IMR-90 (cell line): Measurements from ENCODE around the gene B3GALNT1. TPM values are rescaled to one million over a fixed set of nuclear protein-coding genes. Genes with fewer than 3 reads are reported as not detected.

Experiments used
- ATAC-seq: fragments of 200-7000 bp; cut with Tn5 transposase; 2 replicates; pipeline ENCODE4 v1.9.1; 2020; ENCODE audit warnings: low read depth, mild to moderate bottlenecking, moderate library complexity
- BruUV-seq: library from RNA; stranded (reverse); fragments of 400-500 nt; replicated peaks from 2 replicates; lab custom pipeline; 2021; lab: Mats Ljungman, UMichigan
- CTCF ChIA-PET: fragments of 300-600 bp; formaldehyde crosslinking; extraction: SDS; loops from one replicate; lab custom pipeline; 2021; ENCODE audit warnings: antibody characterized with exemption; lab: Yijun Ruan, JAX
- POLR2A ChIA-PET: fragments of 300-600 bp; sonication (Branson Sonifier 250); formaldehyde crosslinking; loops from one replicate; lab custom pipeline; 2022; ENCODE audit warnings: antibody characterized with exemption; ENCODE audit not compliant: unreplicated experiment; lab: Charles Lee
- DNase-seq: peaks from one replicate; pipeline ENCODE4 v3.0.0; 2013
- H2AFZ ChIP-seq: replicated peaks from 2 replicates; pipeline ENCODE3; 2013; ENCODE audit warnings: low read length, mild to moderate bottlenecking; ENCODE audit not compliant: poor library complexity
- H2AK5ac ChIP-seq: 2 replicates; pipeline ENCODE4 v1.6.1; 2013; ENCODE audit warnings: low read depth, low read length, inconsistent platforms
- H2AK9ac ChIP-seq: replicated peaks from 2 replicates; pipeline ENCODE3; 2013; ENCODE audit warnings: mild to moderate bottlenecking, low read depth, low read length, moderate library complexity; ENCODE audit not compliant: poor library complexity
- H2BK120ac ChIP-seq: 2 replicates; pipeline ENCODE4 v1.6.1; 2013; ENCODE audit warnings: low read depth, low read length, inconsistent platforms
- H2BK15ac ChIP-seq: 3 replicates; pipeline ENCODE4 v1.6.1; 2013; ENCODE audit warnings: low read depth, low read length, inconsistent platforms
- H2BK20ac ChIP-seq: 2 replicates; pipeline ENCODE4 v1.6.1; 2013; ENCODE audit warnings: low read depth, mild to moderate bottlenecking, inconsistent platforms, low read length, moderate library complexity
- H2BK5ac ChIP-seq: 2 replicates; pipeline ENCODE4 v1.6.1; 2013; ENCODE audit warnings: mild to moderate bottlenecking, low read depth, low read length, inconsistent platforms; ENCODE audit not compliant: poor library complexity, severe bottlenecking
- H3K14ac ChIP-seq: replicated peaks from 2 replicates; pipeline ENCODE4 v1.6.1; 2013; ENCODE audit warnings: low read depth, low read length, inconsistent platforms
- H3K18ac ChIP-seq: 2 replicates; pipeline ENCODE4 v1.6.1; 2013; ENCODE audit warnings: low read depth, low read length, control low read depth
- H3K23ac ChIP-seq: 2 replicates; pipeline ENCODE4 v1.6.1; 2013; ENCODE audit warnings: low read depth, low read length, inconsistent platforms
- H3K27ac ChIP-seq: 2 replicates; pipeline ENCODE4 v1.5.1; 2013; ENCODE audit warnings: mild to moderate bottlenecking, control low read depth, low read length; ENCODE audit not compliant: insufficient read depth
- H3K27me3 ChIP-seq: 2 replicates; pipeline ENCODE4 v1.6.1; 2013; ENCODE audit warnings: low read length; ENCODE audit not compliant: control insufficient read depth, insufficient read depth
- H3K36me3 ChIP-seq: 2 replicates; pipeline ENCODE4 v1.6.1; 2013; ENCODE audit warnings: low read length, mixed read lengths; ENCODE audit not compliant: control insufficient read depth, insufficient read depth
- H3K4ac ChIP-seq: 2 replicates; pipeline ENCODE4 v1.6.1; 2013; ENCODE audit warnings: low read depth, low read length, inconsistent platforms
- H3K4me1 ChIP-seq: 2 replicates; pipeline ENCODE4 v1.6.1; 2013; ENCODE audit warnings: low read length, mixed read lengths; ENCODE audit not compliant: control insufficient read depth, insufficient read depth
- H3K4me2 ChIP-seq: 2 replicates; pipeline ENCODE4 v1.6.1; 2013; ENCODE audit warnings: low read depth, mild to moderate bottlenecking, control low read depth, low read length, moderate library complexity
- H3K4me3 ChIP-seq: 2 replicates; pipeline ENCODE4 v1.5.1; 2013; ENCODE audit warnings: low read depth, mild to moderate bottlenecking, control low read depth, low read length, moderate library complexity; ENCODE audit not compliant: insufficient read depth
- H3K56ac ChIP-seq: 2 replicates; pipeline ENCODE4 v1.6.1; 2013; ENCODE audit warnings: low read length, inconsistent platforms; ENCODE audit not compliant: insufficient read depth; ENCODE audit errors: extremely low read depth
- H3K79me1 ChIP-seq, 2 experiments: 2 replicates each; pipeline ENCODE4 v1.6.1; 2013; ENCODE audit warnings: low read length in 2 of 2, inconsistent platforms in 1 of 2, low read depth in 1 of 2
- H3K9ac ChIP-seq: 2 replicates; pipeline ENCODE4 v1.6.1; 2013; ENCODE audit warnings: low read depth, low read length, control low read depth
- H3K9me1 ChIP-seq: 2 replicates; pipeline ENCODE4 v1.6.1; 2013; ENCODE audit warnings: low read length, inconsistent platforms; ENCODE audit not compliant: insufficient read depth
- H3K9me3 ChIP-seq: 2 replicates; pipeline ENCODE4 v1.6.1; 2013; ENCODE audit warnings: low read length; ENCODE audit not compliant: control insufficient read depth, insufficient read depth
- H4K20me1 ChIP-seq: 2 replicates; pipeline ENCODE4 v1.6.1; 2013; ENCODE audit warnings: low read length, inconsistent platforms; ENCODE audit not compliant: insufficient read depth
- H4K5ac ChIP-seq: 2 replicates; pipeline ENCODE4 v1.6.1; 2013; ENCODE audit warnings: mild to moderate bottlenecking, low read depth, low read length, control low read depth
- H4K8ac ChIP-seq, 2 experiments: 2 replicates each; pipeline ENCODE4 v1.6.1; 2013; ENCODE audit warnings: low read depth in 2 of 2, low read length in 2 of 2, control low read depth in 1 of 2, inconsistent platforms in 1 of 2
- H4K91ac ChIP-seq: 2 replicates; pipeline ENCODE4 v1.6.1; 2013; ENCODE audit warnings: low read depth, low read length, inconsistent platforms; ENCODE audit not compliant: insufficient read depth
- BHLHE40 ChIP-seq: fragments of 150-350 bp; IDR thresholded peaks from 2 replicates; pipeline ENCODE4 v1.6.1; 2016; ENCODE audit warnings: mild to moderate bottlenecking, low read depth, low read length
- CEBPB ChIP-seq: IDR thresholded peaks from 2 replicates; pipeline ENCODE4 v1.6.1; 2012; ENCODE audit warnings: low read depth, low read length, improper control_type of control experiment
- CHD1 ChIP-seq: IDR thresholded peaks from 2 replicates; pipeline ENCODE4 v1.6.1; 2012; ENCODE audit warnings: low read depth, low read length, improper control_type of control experiment
- CTCF ChIP-seq: conservative IDR thresholded peaks from 2 replicates; pipeline ENCODE4 v1.5.1; 2012; ENCODE audit warnings: mild to moderate bottlenecking, low read depth, low read length, improper control_type of control experiment
- ELK1 ChIP-seq: fragments of 150-350 bp; IDR thresholded peaks from 2 replicates; pipeline ENCODE4 v1.6.1; 2016; ENCODE audit warnings: low read depth, mild to moderate bottlenecking, low read length, moderate library complexity, borderline replicate concordance
- FOS ChIP-seq: fragments of 150-350 bp; IDR thresholded peaks from 2 replicates; pipeline ENCODE4 v1.6.1; 2016; ENCODE audit warnings: low read depth, low read length
- MAFK ChIP-seq: IDR thresholded peaks from 2 replicates; pipeline ENCODE4 v1.6.1; 2012; ENCODE audit warnings: low read depth, low read length, improper control_type of control experiment
- MAZ ChIP-seq: IDR thresholded peaks from 2 replicates; pipeline ENCODE4 v1.6.1; 2012; ENCODE audit warnings: low read depth, mild to moderate bottlenecking, low read length, improper control_type of control experiment, moderate library complexity, borderline replicate concordance
- MXI1 ChIP-seq: IDR thresholded peaks from 2 replicates; pipeline ENCODE4 v1.6.1; 2012; ENCODE audit warnings: low read depth, mild to moderate bottlenecking, low read length, moderate library complexity, borderline replicate concordance
- NFE2L2 ChIP-seq: fragments of 150-350 bp; IDR thresholded peaks from 2 replicates; pipeline ENCODE4 v1.6.1; 2016; ENCODE audit warnings: low read depth, mild to moderate bottlenecking, low read length
- POLR2A ChIP-seq: IDR thresholded peaks from 2 replicates; pipeline ENCODE4 v1.6.1; 2012; ENCODE audit warnings: mild to moderate bottlenecking, low read depth, low read length
- RAD21 ChIP-seq: IDR thresholded peaks from 2 replicates; pipeline ENCODE4 v1.6.1; 2012; ENCODE audit warnings: low read length, improper control_type of control experiment
- RCOR1 ChIP-seq: IDR thresholded peaks from 2 replicates; pipeline ENCODE4 v1.6.1; 2012; ENCODE audit warnings: mild to moderate bottlenecking, low read length, improper control_type of control experiment; ENCODE audit not compliant: insufficient replicate concordance
- RFX5 ChIP-seq: IDR thresholded peaks from 2 replicates; pipeline ENCODE4 v1.8.0; 2012; ENCODE audit warnings: low read depth, mild to moderate bottlenecking, low read length, moderate library complexity
- SMC3 ChIP-seq: fragments of 150-350 bp; IDR thresholded peaks from 2 replicates; pipeline ENCODE4 v1.6.1; 2016; ENCODE audit warnings: low read depth, mild to moderate bottlenecking, antibody characterized with exemption, low read length, moderate library complexity
- USF2 ChIP-seq: fragments of 150-350 bp; IDR thresholded peaks from 2 replicates; pipeline ENCODE4 v1.6.1; 2017; ENCODE audit warnings: mild to moderate bottlenecking, antibody characterized with exemption, low read length, low read depth
- WGBS, 2 experiments: methylation state at CpG; one replicate each; pipeline versions ENCODE4 v1.1.5 to v1.1.7; 2013; ENCODE audit warnings: missing lambda C conversion rate in 2 of 2; ENCODE audit not compliant: insufficient read length in 1 of 2; ENCODE audit errors: extremely low coverage in 2 of 2; 5-methylcytosine and 5-hydroxymethylcytosine counted together
- dilution Hi-C: fragments of 300-500 bp; cut with HindIII; formaldehyde crosslinking; loops from one replicate; pipeline ENCODE4 v1.14.3; 2018; ENCODE audit warnings: low sequenced_read_pairs; ENCODE audit not compliant: unreplicated experiment
- in situ Hi-C: fragments of 300-500 bp; cut with MboI; formaldehyde crosslinking; loops from 3 replicates; pipeline ENCODE4 v1.14.3; 2019; ENCODE audit warnings: low sequenced_read_pairs, inconsistent platforms, mixed read lengths
- intact Hi-C: fragments of 100-400 bp; cut with micrococcal nuclease; formaldehyde crosslinking; loops from 2 replicates; pipeline ENCODE4 v1.10.0; 2022
- polyA plus RNA-seq, 3 experiments: library from polyadenylated mRNA; depleted of rRNA; stranded (reverse); fragments of >200 nt; gene quantifications; 2 replicates each; pipeline ENCODE4 v1.2.3, GENCODE V29; 2012; ENCODE audit warnings: low replicate concordance in 1 of 3
- total RNA-seq: library from RNA; depleted of rRNA; stranded (reverse); fragments of >200 nt; gene quantifications from 2 replicates; pipeline ENCODE4 v1.2.3, GENCODE V29; 2012

B3GALNT1 gene
- total and polyA plus RNA-seq, 2 of the 4 experiments (the other 2 are of a cell fraction): 5.6 to 8.2 TPM

GRCh38 chr3:161081633-161082032 is 23.5 kb downstream of the B3GALNT1 start:
- no TSS peak for BruUV-seq

More at GRCh38 chr3:161081633-161082032, 23.5 kb downstream of the B3GALNT1 start:
- H2AK9ac ChIP-seq: no peak overlapping the region
- no peak overlapping the region for H4K91ac ChIP-seq
- ChIA-PET CTCF (no interaction called here), POLR2A (no interaction called here)
- no peaks in the 10 kb centered on the region for H3K27me3 ChIP-seq
- TF ChIP-seq RFX5 (no peak), MAZ (no peak), MXI1 (no peak), POLR2A (no peak), NFE2L2 (no peak), BHLHE40 (no peak), RAD21 (no peak), CEBPB (no peak), RCOR1 (no peak), ELK1 (no peak), CTCF (no peak), FOS (no peak), MAFK (no peak), SMC3 (no peak), USF2 (no peak), CHD1 (no peak)
- ATAC-seq (no peak), DNase-seq (no peak)
- no peaks in the 10 kb centered on the region for H3K9me3 ChIP-seq
- H3K14ac ChIP-seq: no peak overlapping the region
- 0 out of 2 replicates have a peak, but pooled peaks cover 4% of the 10 kb centered on the region for H3K9me1 ChIP-seq
- no peak overlapping the region for H2BK5ac ChIP-seq
- no peak overlapping the region for H3K4ac ChIP-seq
- H3K9ac ChIP-seq: no peak overlapping the region
- H4K5ac ChIP-seq: no peak overlapping the region
- intact Hi-C loops: no loop called here
- no peak overlapping the region for H2BK20ac ChIP-seq
- H3K79me1 ChIP-seq: no peaks in the 10 kb centered on the region
- H3K36me3 ChIP-seq: no peaks in the 10 kb centered on the region; the same call in 1 of the 2 replicates
- no peak overlapping the region for H2BK120ac ChIP-seq
- H4K20me1 ChIP-seq: no peaks in the 10 kb centered on the region
- no peaks in the 10 kb centered on the region for H3K4me1 ChIP-seq
- no peak overlapping the region for H2BK15ac ChIP-seq
- in situ Hi-C loops: no loop called here
- no CpG with 5 or more reads among the region's 4 CpGs for WGBS, 2 experiments
- H3K27ac ChIP-seq: no peak overlapping the region
- H3K4me2 ChIP-seq: no peak overlapping the region
- H2AK5ac ChIP-seq: no peak overlapping the region
- no peak overlapping the region for H3K4me3 ChIP-seq
- H2AFZ ChIP-seq: no peak overlapping the region
- no peak overlapping the region for H3K56ac ChIP-seq
- H4K8ac ChIP-seq: no peak overlapping the region
- H3K18ac ChIP-seq: no peak overlapping the region
- H3K23ac ChIP-seq: no peak overlapping the region
- dilution Hi-C loops: no loop called here
